GM10248 (cell line): ENCODE data around the gene ZNF775.

Experiments
- CTCF ChIA-PET: fragments of 300-600 bp; sonication (Branson Sonifier 250); formaldehyde crosslinking; extraction: SDS; loops from one replicate; lab custom pipeline; 2021; ENCODE audit warnings: antibody characterized with exemption; lab: Yijun Ruan, JAX
- POLR2A ChIA-PET: fragments of 350-650 bp; sonication (Branson Sonifier 250); formaldehyde crosslinking; extraction: SDS; loops from one replicate; lab custom pipeline; 2020; ENCODE audit warnings: antibody characterized with exemption; lab: Yijun Ruan, JAX
- DNase-seq: peaks from one replicate; pipeline ENCODE4 v3.0.0; 2012; ENCODE audit errors: extremely low spot score
- CTCF ChIP-seq: IDR thresholded peaks from 2 replicates; pipeline ENCODE4 v1.5.1; 2012; ENCODE audit warnings: mild to moderate bottlenecking, low read depth; ENCODE audit errors: extremely low read depth, missing control alignments, control extremely low read depth

The ZNF775 gene

GRCh38 chr7:150334108-150334507 lies 45.0 kb upstream of the ZNF775 start:
- DNase-seq = no peak
- CTCF ChIA-PET = interaction anchor here (1.1 kb wide), 1 partner anchor 28 kb away, joined by 3 read pairs; no protein-coding TSS in a partner anchor
- TF ChIP-seq CTCF = no peak
- POLR2A ChIA-PET = no interaction called here

- no peak for TF ChIP-seq CTCF
- POLR2A ChIA-PET = no interaction called here
- no peak for DNase-seq
- CTCF ChIA-PET = interaction anchor here (1.1 to 1.2 kb wide), 4 partner anchors 9 to 34 kb away, joined by 3 to 4 read pairs (median 3); partner anchors contain the start of gene REPIN1
Observed at GRCh38 chr7:150335108-150335773, 43.9 kb upstream of the ZNF775 start.

GRCh38 chr7:150335774-150336112 lies 43.4 kb upstream of the ZNF775 start:
- ChIA-PET POLR2A (no interaction called here), CTCF (interaction anchor here (0.9 to 1.2 kb wide), 5 partner anchors 9 to 33 kb away, joined by 3 to 4 read pairs (median 3); partner anchors contain the start of gene REPIN1)
- no peak for DNase-seq
- no peak for TF ChIP-seq CTCF

GRCh38 chr7:150336746-150337145 lies 42.4 kb upstream of the ZNF775 start:
- no peak for DNase-seq
- no peak for TF ChIP-seq CTCF
- CTCF ChIA-PET = interaction anchor here (0.9 to 1.8 kb wide), 3 partner anchors 10 to 20 kb away, joined by 3 to 7 read pairs (median 4); no protein-coding TSS in a partner anchor
- POLR2A ChIA-PET = no interaction called here

- ChIA-PET POLR2A (no interaction called here), CTCF (interaction anchor here (1.1 to 1.8 kb wide), 2 partner anchors 9 to 19 kb away, joined by 4 to 7 read pairs; no protein-coding TSS in a partner anchor)
- TF ChIP-seq CTCF = no peak
- no peak for DNase-seq
Observed at GRCh38 chr7:150337179-150337578, 42.0 kb upstream of the ZNF775 start.

GRCh38 chr7:150337659-150338081 lies 41.5 kb upstream of the ZNF775 start:
- DNase-seq = no peak
- ChIA-PET CTCF (interaction anchor here (1.1 to 1.8 kb wide), 3 partner anchors 9 to 19 kb away, joined by 3 to 7 read pairs (median 4); no protein-coding TSS in a partner anchor), POLR2A (no interaction called here)
- TF ChIP-seq CTCF = no peak
